ENCODE data around the gene DTX2.
"Not testable (repeated sequence)": the region's sequence is repeated elsewhere in the genome, so short reads cannot be mapped to it uniquely, and the experiment has no call there.

The DTX2 gene

DNA sequence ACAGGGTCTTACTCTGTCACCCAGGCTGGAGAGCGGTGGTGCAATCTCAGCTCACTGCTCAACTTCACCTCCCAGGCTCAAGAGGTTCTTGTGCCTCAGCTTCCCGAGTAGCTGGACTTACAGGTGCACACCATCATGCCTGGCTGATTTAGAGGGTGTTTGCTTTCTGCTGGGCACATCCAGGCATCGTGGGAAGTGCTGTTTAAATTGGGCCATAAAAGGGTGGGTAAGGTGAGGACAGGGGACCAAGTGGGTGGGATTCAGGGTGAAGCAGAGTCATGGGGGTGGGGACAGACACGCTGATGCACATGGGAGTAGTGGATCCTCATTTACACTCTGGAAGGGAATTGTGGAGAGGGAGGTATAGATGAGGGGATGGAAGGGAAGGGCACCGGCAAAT lies 3.5 kb downstream of the DTX2 start:
- DNase-seq; in situ Hi-C loops (cut with HindIII; ENCODE audit: low pct_ligation_motif_present, low sequenced_read_pairs); H3K27ac ChIP-seq; H3K36me3 ChIP-seq (replicated peaks); H3K4me3 ChIP-seq (ENCODE audit: low read depth, low read length); H3K27me3 ChIP-seq (replicated peaks): not testable (repeated sequence)

DNA sequence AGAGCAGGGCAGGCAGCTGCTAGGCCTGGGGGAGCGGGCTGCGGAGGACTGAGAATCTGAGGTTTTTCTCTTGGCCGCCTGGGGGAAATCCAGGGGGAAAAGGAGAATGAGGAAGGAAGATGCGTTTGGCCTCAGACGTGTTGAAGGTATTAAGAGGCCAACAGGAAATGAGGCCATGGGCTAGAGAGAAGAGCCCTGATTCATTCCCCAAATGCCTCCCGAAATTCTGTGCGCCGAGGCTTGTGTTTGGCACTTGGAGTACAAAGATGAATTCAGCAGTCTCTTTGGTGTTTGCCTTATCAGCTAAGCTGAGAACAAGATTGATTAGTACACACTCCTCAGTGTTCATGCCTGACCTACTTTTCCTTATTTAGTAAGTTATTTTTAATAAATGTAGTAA lies 4.4 kb downstream of the DTX2 start:
- H3K27ac ChIP-seq; H3K27me3 ChIP-seq (replicated peaks); H3K4me3 ChIP-seq (ENCODE audit: low read depth, low read length); DNase-seq; H3K36me3 ChIP-seq (replicated peaks); in situ Hi-C loops (cut with HindIII; ENCODE audit: low pct_ligation_motif_present, low sequenced_read_pairs): not testable (repeated sequence)

DNA sequence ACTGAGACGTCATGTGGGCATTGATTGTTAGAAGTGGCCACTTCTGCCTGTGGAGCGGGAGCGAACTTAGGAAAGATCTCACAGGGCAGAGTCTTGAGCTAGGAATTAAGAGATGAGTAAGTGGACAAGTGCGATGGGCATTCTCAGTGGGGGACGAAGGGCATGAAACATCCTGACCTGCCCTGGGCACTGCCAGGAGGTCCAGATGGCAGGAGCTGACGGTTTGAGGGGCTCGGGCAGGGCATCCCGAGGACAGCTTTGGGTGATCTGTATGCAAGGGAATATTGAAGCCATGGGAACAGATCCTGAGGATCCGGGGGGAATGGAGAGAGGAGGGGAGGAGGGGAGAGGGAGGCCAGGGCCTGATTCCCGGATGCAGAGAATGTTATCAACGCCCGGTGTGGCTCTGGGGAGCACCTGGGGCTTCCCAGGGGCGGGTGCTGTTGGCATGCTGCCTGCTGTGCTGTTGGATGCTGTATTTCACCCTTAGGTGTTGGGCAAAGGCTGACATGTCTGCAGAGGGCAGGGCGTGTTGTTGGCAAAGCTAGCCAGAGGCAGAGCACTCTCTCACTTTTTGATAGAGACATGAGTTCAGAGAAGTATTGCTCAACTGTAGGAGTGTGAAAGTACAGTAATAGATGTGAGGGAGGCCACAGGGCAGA lies 6.4 kb downstream of the DTX2 start:
- H3K27ac ChIP-seq; H3K36me3 ChIP-seq (replicated peaks); DNase-seq; H3K27me3 ChIP-seq (replicated peaks); in situ Hi-C loops (cut with HindIII; ENCODE audit: low pct_ligation_motif_present, low sequenced_read_pairs); H3K4me3 ChIP-seq (ENCODE audit: low read depth, low read length): not testable (repeated sequence)

DNA sequence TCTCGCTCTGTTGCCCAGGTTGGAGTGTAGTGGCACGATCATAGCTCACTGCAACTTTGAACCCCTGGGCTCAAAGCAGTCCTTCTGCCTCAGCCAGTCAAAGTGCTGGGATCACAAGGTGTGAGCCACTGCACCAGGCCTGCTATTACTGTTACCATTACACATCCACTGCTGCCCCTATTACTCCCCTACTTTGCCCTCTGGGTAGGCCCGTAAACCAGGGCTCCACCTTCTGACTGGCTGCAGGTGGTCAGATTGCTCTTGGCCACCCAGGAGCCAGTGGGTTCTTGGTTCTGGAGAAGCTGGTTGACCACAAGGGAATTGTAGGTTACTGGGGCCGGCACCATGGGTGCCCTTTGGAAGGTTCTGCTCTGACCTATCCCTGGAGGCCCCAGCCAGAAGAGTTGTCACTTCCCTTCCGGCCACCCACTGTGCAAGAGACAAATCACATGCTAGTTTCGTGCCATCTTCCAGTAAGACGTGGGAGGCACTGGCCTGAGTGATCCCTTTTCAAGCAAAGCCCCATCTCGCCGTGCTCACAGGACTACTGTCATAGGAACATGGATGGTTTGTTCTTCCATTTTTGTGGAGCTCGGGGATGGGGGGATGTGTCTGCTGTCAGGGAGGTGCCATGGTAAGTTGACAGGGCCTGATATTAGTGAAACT lies 10.2 kb downstream of the DTX2 start:
- H3K27ac ChIP-seq; H3K4me3 ChIP-seq (ENCODE audit: low read depth, low read length); in situ Hi-C loops (cut with HindIII; ENCODE audit: low pct_ligation_motif_present, low sequenced_read_pairs); DNase-seq; H3K36me3 ChIP-seq (replicated peaks); H3K27me3 ChIP-seq (replicated peaks): not testable (repeated sequence)

DNA sequence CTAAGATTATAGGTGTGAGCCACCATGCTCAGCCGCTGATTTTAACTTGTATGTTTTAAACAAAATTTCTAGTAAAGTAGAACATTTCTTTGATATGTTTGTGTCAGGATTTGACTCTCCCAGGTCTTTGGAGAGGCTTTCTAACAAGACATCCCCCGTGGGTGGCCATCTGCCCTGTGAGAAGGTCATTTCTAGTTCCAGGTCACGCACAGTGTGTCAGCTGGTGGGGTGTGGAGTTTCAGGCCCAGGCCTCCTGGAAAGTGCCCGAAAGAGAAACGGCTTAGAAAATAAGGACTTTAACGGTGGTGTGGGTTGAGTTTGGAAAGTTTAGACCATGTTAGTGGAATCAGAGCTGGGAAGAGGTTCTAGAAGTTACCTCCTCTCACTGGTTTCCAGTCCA lies 11.6 kb downstream of the DTX2 start:
- H3K4me3 ChIP-seq (ENCODE audit: low read depth, low read length); H3K27me3 ChIP-seq (replicated peaks); H3K36me3 ChIP-seq (replicated peaks); DNase-seq; in situ Hi-C loops (cut with HindIII; ENCODE audit: low pct_ligation_motif_present, low sequenced_read_pairs); H3K27ac ChIP-seq: not testable (repeated sequence)

DNA sequence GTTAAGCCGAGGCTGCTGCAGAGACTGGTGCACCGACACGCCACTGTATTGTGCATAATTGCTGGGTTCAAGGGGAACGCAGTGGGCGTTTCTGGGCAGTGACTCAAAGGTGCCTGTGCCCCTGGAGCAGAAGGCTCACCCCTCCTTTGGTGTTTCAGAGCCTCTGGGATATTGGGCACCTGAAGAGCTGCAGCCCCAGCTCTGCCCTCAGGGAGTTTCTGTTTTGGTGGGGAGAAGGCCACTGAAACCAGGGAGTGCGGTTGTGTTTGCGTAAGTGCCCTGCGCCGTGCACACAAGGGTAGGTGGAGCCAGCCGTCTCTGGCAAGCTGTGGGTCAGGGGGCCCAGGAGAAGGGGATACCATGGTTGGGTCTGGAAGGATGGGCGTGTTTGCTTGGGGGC lies 14.8 kb downstream of the DTX2 start:
- H3K27me3 ChIP-seq (replicated peaks); in situ Hi-C loops (cut with HindIII; ENCODE audit: low pct_ligation_motif_present, low sequenced_read_pairs); H3K4me3 ChIP-seq (ENCODE audit: low read depth, low read length); H3K27ac ChIP-seq; DNase-seq; H3K36me3 ChIP-seq (replicated peaks): not testable (repeated sequence)

DNA sequence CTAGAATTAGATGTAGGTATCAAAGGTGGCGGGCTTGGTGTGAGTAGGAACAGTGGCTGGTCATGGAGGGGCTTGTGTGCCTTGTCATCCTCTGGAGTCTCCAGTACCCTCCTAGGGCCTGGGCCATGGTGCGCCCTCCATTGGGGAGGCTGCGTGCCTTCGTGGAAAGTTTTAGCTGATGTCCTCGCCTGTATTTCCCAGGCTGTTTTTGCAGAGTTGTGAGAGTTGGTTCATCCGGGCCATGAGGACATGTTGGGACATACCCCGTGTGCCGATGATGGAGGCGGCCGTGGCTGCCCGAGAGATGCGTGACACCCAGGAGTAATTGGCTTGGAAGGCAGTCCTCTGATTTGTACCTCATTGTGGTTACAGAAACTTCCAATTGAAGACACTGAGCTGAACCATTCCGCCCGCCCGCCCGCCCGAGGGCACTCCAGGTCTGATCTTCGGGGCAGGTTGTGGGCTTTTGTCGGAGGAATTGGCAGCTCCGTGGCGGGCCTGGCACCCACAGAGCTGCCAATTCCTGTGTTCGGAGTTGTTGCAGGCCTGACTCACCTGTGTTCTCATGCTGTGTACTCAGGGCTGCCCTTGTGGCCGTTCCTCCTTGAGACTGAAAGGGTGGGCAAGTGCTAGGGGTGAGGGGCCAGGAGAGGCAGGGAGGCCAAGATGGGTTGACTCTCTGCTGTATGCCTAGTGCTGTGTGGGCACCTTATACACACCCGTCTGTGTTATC lies 15.4 kb downstream of the DTX2 start:
- H3K36me3 ChIP-seq (replicated peaks); H3K27me3 ChIP-seq (replicated peaks); H3K4me3 ChIP-seq (ENCODE audit: low read depth, low read length); DNase-seq; in situ Hi-C loops (cut with HindIII; ENCODE audit: low pct_ligation_motif_present, low sequenced_read_pairs); H3K27ac ChIP-seq: not testable (repeated sequence)

DNA sequence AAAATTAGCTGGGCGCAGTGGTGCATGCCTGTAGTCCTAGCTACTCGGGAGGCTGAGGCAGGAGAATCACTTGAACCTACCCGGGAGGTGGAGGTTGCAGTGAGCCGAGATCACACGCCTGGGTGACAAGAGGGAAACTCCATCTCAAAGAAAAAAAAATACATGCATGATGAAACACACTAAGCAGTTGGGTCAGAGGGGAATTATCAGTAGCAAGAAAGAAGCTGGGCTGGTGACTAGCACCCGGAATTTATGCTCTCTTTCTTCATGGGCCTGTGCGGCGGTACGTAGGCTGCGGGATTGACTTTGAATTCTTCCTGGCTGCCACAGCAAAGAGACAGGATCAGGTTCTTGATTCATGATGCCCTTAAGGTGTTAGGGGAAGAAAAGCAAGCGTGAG lies 18.1 kb downstream of the DTX2 start:
- DNase-seq; H3K27ac ChIP-seq; in situ Hi-C loops (cut with HindIII; ENCODE audit: low pct_ligation_motif_present, low sequenced_read_pairs); H3K36me3 ChIP-seq (replicated peaks); H3K4me3 ChIP-seq (ENCODE audit: low read depth, low read length); H3K27me3 ChIP-seq (replicated peaks): not testable (repeated sequence)

DNA sequence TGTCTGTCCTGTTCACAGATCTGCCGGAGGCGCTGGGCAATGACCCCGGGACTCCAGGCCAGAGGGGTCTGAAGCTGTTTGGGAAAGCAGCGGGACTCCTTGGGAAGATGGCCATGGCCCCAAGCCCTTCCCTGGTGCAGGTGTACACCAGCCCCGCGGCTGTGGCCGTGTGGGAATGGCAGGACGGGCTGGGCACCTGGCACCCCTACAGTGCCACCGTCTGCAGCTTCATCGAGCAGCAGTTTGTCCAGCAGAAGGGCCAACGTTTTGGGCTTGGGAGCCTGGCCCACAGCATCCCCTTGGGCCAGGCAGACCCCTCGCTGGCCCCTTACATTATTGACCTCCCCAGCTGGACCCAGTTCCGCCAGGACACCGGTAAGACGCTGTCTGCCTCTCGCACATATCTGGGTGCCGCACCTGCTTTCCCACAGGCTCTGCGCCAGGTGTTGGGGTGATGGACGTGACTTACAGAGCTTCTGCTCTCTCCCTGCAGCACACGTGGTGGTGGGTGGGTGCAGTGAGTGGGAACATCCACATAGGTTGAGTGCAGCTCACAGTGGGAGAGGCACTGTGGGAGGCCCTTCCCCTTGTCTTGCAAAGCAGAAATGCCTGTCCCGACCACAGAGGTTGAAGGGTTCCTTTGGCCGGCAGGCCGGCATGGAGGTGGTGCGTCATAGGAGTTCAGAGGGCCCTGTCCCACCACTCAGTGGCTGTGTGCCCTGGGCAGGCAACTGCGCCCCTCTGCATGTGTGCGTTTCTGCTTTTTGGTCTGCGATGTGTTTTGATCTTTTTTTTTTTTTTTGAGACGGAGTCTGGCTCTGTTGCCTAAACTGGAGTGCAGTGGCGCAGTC lies 19.1 kb downstream of the DTX2 start:
- DNase-seq; H3K27me3 ChIP-seq (replicated peaks); H3K4me3 ChIP-seq (ENCODE audit: low read depth, low read length); H3K36me3 ChIP-seq (replicated peaks); H3K27ac ChIP-seq; in situ Hi-C loops (cut with HindIII; ENCODE audit: low pct_ligation_motif_present, low sequenced_read_pairs): not testable (repeated sequence)

DNA sequence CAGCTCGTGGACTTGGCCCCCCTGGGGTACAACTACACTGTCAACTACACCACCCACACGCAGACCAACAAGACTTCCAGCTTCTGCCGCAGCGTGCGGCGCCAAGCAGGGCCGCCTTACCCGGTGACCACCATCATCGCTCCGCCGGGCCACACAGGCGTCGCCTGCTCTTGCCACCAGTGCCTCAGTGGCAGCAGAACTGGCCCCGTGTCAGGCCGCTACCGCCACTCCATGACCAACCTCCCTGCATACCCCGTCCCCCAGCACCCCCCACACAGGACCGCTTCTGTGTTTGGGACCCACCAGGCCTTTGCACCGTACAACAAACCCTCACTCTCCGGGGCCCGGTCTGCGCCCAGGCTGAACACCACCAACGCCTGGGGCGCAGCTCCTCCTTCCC lies 21.2 kb downstream of the DTX2 start:
- in situ Hi-C loops (cut with HindIII; ENCODE audit: low pct_ligation_motif_present, low sequenced_read_pairs); H3K27me3 ChIP-seq (replicated peaks); H3K4me3 ChIP-seq (ENCODE audit: low read depth, low read length): not testable (repeated sequence)

DNA sequence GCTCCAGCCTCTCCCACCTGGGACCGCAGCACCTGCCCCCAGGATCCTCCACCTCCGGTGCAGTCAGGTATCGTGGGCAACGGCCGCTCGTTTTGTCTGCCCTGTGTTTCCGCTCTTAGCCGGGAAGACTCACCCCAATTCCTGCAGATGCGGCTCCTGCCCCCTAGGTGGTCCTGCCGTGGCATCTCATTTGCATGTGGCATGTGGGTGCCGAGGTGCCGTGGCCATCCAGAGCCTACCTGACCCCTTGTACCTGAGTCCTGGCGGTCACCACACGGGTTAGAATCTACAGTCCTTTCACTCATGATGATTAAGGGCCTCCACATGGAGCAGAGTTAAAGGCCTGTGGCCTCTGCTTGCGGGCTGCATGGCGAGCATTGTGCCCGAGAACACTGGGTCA lies 21.6 kb downstream of the DTX2 start:
- DNase-seq; H3K4me3 ChIP-seq (ENCODE audit: low read depth, low read length); H3K27me3 ChIP-seq (replicated peaks); in situ Hi-C loops (cut with HindIII; ENCODE audit: low pct_ligation_motif_present, low sequenced_read_pairs); H3K36me3 ChIP-seq (replicated peaks); H3K27ac ChIP-seq: not testable (repeated sequence)

More for the DNA sequence above, 21.2 kb downstream of the DTX2 start:
- not testable (repeated sequence) for H3K36me3 ChIP-seq (replicated peaks); DNase-seq; H3K27ac ChIP-seq

DNA sequence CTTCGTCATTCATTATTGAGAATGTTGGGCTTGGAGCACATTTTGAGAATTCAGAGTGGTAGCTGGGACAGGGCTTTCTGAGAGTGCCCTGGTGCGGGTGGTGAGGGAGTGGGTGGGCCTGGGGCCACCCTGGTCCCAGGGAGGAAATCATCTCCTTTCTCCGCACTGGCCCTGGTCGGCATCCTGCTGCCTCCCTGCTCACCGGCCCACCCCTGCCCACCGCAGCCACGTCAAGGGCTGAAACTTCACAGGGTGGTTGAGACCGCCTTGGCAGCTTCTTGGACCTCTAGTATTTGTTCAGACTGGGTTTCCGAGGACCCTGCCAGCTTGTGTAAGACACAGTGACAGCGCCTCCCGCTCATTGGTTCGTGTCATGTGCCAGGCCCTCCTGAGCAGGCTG lies 22.9 kb downstream of the DTX2 start:
- H3K4me3 ChIP-seq (ENCODE audit: low read depth, low read length); in situ Hi-C loops (cut with HindIII; ENCODE audit: low pct_ligation_motif_present, low sequenced_read_pairs); DNase-seq; H3K27me3 ChIP-seq (replicated peaks); H3K36me3 ChIP-seq (replicated peaks); H3K27ac ChIP-seq: not testable (repeated sequence)

DNA sequence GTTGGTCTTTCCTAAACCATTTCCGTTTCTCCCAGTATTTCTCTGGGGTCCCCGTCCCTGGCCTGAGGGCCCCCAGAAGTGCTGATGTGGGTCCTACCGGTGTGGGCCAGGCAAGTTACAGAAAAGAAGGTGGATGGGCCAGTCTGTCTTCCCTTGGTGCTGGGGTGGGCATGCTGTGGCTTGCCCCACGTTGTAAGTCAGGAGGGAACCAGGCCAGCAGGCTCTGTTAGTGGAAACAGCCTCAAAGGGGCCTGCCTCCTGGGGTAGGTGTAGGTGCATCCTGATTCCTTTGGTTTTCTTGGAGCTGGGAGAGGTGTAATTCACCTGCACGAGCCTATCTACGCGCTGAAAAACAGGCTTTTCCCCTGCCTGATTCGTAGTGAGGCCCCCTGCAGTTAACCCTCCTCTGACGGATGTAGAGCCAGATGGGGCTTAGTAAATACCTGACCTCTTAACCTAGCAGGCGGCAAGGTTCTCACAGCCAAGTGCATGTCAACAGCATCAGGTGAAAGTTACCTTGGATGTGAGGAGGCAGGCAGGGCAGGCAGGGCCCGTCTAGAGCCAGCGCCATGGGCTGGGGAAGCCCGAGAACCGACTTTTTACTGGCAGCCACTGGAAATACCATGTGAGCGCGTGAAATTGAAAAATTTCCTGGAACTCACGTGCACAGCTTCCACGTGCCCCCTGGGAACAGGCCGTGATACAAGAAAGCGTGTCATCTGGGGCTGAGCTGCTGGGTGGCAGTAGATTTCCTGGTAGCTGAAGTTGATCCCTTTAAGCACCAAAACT lies 24.5 kb downstream of the DTX2 start:
- H3K4me3 ChIP-seq (ENCODE audit: low read depth, low read length); H3K27ac ChIP-seq; DNase-seq; in situ Hi-C loops (cut with HindIII; ENCODE audit: low pct_ligation_motif_present, low sequenced_read_pairs); H3K36me3 ChIP-seq (replicated peaks); H3K27me3 ChIP-seq (replicated peaks): not testable (repeated sequence)

Measured in brain microvascular endothelial cell (primary cell).